ENCODE measurements around the gene ZNF670. TPM values are rescaled to one million over a fixed set of nuclear protein-coding genes. Genes with fewer than 3 reads are reported as not detected.

ZNF670 gene
- total RNA-seq, 1 experiment from 2014 or later = 13.9 TPM

DNA sequence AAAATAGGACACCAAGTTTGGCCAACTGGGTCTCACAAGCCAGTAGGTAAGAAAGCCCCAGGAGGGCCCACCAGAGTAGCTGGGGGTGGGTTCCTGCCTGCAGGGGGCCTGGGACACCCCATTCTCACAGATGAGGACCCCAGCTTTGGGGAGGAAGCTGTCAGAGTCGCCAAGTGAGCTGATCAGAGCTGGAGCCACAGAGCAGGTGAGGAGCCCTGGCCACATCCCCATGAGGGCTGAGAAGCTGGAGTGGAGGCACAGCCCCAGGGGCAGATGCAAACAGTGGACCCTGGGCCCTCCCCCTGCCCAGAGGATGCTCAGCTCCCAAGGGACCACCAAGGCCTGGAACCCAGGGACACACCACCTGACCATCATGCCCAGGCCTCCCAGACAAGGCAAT lies 8.6 kb upstream of the ZNF670 start:
- DNase-seq = no peak

More for the DNA sequence above, 8.6 kb upstream of the ZNF670 start:
- H3K23me2 ChIP-seq (ENCODE audit: insufficient read length, low read depth, low read length, poor library complexity, severe bottlenecking) = no peaks in the 10 kb centered on the region
- Mint-ChIP-seq H3K36me3 (ENCODE audit: insufficient read depth in 1 of 3, low read depth in 3 of 3) (no peaks in the 10 kb centered on the region; a peak in 1 of 7 replicates), H3K4me3 (no peak overlapping the region), H3K9me3 (peaks cover 8 to 12% of the 10 kb centered on the region in 2 experiments; a peak in 4 of 5 replicates), H3K4me1 (peaks cover 12 to 19% of the 10 kb centered on the region in 2 experiments), H3K27me3 (ENCODE audit: low read depth) (peaks cover 4% of the 10 kb centered on the region), H3K27ac (no peak overlapping the region)
- H2BK20ac ChIP-seq (ENCODE audit: low read depth, low read length, poor library complexity, severe bottlenecking) = no peak overlapping the region
- H2AK5ac ChIP-seq (ENCODE audit: insufficient read length, low read length) = no peak overlapping the region
- H3K23ac ChIP-seq (ENCODE audit: insufficient read length, low read depth, low read length) = no peak overlapping the region
- H3K9ac ChIP-seq (ENCODE audit: extremely low read depth, insufficient read length, low read length) = no peak overlapping the region
- H3K79me2 ChIP-seq (ENCODE audit: insufficient read depth, low read length) = no peaks in the 10 kb centered on the region
- no peak overlapping the region for H4K8ac ChIP-seq (replicated peaks; ENCODE audit: insufficient read length, low read depth, low read length)
- no peaks in the 10 kb centered on the region for H3K27me3 ChIP-seq (ENCODE audit: insufficient read depth, low read length)
- no peak overlapping the region for H3K4ac ChIP-seq (ENCODE audit: low read depth, low read length)
- H2AFZ ChIP-seq (ENCODE audit: low read length) = no peak overlapping the region
- H3K9me3 ChIP-seq (ENCODE audit: control insufficient read depth, low read depth, low read length) = no peaks in the 10 kb centered on the region
- no peaks in the 10 kb centered on the region; the same call in 1 of the 2 replicates for H3K4me1 ChIP-seq (ENCODE audit: insufficient read depth, low read length)
- no peak overlapping the region for H3K4me2 ChIP-seq (ENCODE audit: insufficient read depth, insufficient read length, low read length)
- H2BK15ac ChIP-seq (ENCODE audit: low read depth, low read length) = no peak overlapping the region
- no peak overlapping the region for H4K5ac ChIP-seq (ENCODE audit: insufficient read length, low read depth, low read length)
- H4K91ac ChIP-seq (ENCODE audit: insufficient read length, low read depth, low read length) = no peak overlapping the region
- H3K56ac ChIP-seq (ENCODE audit: insufficient read length, low read depth, low read length) = no peak overlapping the region
- no peaks in the 10 kb centered on the region for H3K79me1 ChIP-seq (ENCODE audit: insufficient read depth, low read depth, low read length, poor library complexity, severe bottlenecking)
- TF ChIP-seq, protein P1, sequence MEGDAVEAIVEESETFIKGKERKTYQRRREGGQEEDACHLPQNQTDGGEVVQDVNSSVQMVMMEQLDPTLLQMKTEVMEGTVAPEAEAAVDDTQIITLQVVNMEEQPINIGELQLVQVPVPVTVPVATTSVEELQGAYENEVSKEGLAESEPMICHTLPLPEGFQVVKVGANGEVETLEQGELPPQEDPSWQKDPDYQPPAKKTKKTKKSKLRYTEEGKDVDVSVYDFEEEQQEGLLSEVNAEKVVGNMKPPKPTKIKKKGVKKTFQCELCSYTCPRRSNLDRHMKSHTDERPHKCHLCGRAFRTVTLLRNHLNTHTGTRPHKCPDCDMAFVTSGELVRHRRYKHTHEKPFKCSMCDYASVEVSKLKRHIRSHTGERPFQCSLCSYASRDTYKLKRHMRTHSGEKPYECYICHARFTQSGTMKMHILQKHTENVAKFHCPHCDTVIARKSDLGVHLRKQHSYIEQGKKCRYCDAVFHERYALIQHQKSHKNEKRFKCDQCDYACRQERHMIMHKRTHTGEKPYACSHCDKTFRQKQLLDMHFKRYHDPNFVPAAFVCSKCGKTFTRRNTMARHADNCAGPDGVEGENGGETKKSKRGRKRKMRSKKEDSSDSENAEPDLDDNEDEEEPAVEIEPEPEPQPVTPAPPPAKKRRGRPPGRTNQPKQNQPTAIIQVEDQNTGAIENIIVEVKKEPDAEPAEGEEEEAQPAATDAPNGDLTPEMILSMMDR (conservative IDR thresholded peaks at IDR 0.05) = no peak
- no CpG with 5 or more reads among the region's 1 CpG for WGBS (ENCODE audit: extremely low coverage, insufficient read length, low lambda C conversion rate)
- H4K20me1 ChIP-seq (ENCODE audit: control insufficient read depth, insufficient read depth, insufficient read length) = no peaks in the 10 kb centered on the region
- no peak overlapping the region; the same call in 1 of the 2 replicates for H3K14ac ChIP-seq (ENCODE audit: insufficient read depth, low read length)
- no peak overlapping the region for H3K27ac ChIP-seq (ENCODE audit: insufficient read length, low read depth, low read length)
- H3T11ph ChIP-seq (ENCODE audit: low read length) = no peak overlapping the region
- no peak overlapping the region for H2BK5ac ChIP-seq (ENCODE audit: insufficient read length, low read length)
- H2BK120ac ChIP-seq (ENCODE audit: low read depth, low read length, poor library complexity, severe bottlenecking) = no peak overlapping the region
- no peak overlapping the region for H2BK12ac ChIP-seq (ENCODE audit: insufficient read length, low read depth, low read length)
- no peak overlapping the region for H3K18ac ChIP-seq (ENCODE audit: insufficient read length, low read depth, low read length)
